Lung (tissue), 12 donors: Measurements from ENCODE around the gene CPNE9. TPM values are rescaled to one million over a fixed set of nuclear protein-coding genes. Genes with fewer than 3 reads are reported as not detected.

Experiments used
- ATAC-seq: fragments of 200-7000 bp; cut with Tn5 transposase; one replicate; pipeline ENCODE4 v1.9.1; 2020; ENCODE audit warnings: moderate number of reproducible peaks; ENCODE audit not compliant: insufficient read depth, low FRiP score
- DNase-seq, 3 donors: peaks; one replicate each; pipeline ENCODE4 v3.0.0-alpha.2; 2013 to 2017
- H3K27ac ChIP-seq, 2 donors: one replicate each; pipeline ENCODE4 v1.5.1; 2013; ENCODE audit warnings: mild to moderate bottlenecking in 2 of 2, moderate library complexity in 2 of 2, control low read depth in 1 of 2, inconsistent platforms in 1 of 2, low read depth in 1 of 2, low read length in 1 of 2
- H3K27me3 ChIP-seq, 3 donors: one replicate each; pipeline ENCODE4 v1.5.1; 2013; ENCODE audit warnings: low read length in 2 of 3; ENCODE audit not compliant: control insufficient read depth in 3 of 3, insufficient read depth in 3 of 3
- H3K36me3 ChIP-seq, 4 donors: one replicate each; pipeline ENCODE4 v1.5.1; 2013; ENCODE audit warnings: low read length in 4 of 4, mild to moderate bottlenecking in 1 of 4, moderate library complexity in 1 of 4; ENCODE audit not compliant: control insufficient read depth in 4 of 4, insufficient read depth in 4 of 4
- H3K4me1 ChIP-seq, 5 donors: one replicate each; pipeline ENCODE4 v1.5.1; 2013; ENCODE audit warnings: low read length in 5 of 5, mild to moderate bottlenecking in 2 of 5, moderate library complexity in 1 of 5; ENCODE audit not compliant: control insufficient read depth in 5 of 5, insufficient read depth in 5 of 5
- H3K4me3 ChIP-seq: one replicate; pipeline ENCODE4 v1.5.1; 2013; ENCODE audit warnings: mild to moderate bottlenecking, control low read depth, moderate library complexity
- H3K9ac ChIP-seq, 2 donors: one replicate each; pipeline ENCODE4 v1.5.1; 2013; ENCODE audit warnings: low read length in 2 of 2, control low read depth in 1 of 2; ENCODE audit not compliant: insufficient read depth in 1 of 2
- H3K9me3 ChIP-seq, 4 donors: one replicate each; pipeline ENCODE4 v1.5.1; 2013; ENCODE audit warnings: low read length in 3 of 4, mild to moderate bottlenecking in 1 of 4, moderate library complexity in 1 of 4; ENCODE audit not compliant: control insufficient read depth in 4 of 4, insufficient read depth in 3 of 4
- WGBS, 2 donors: extraction: QIAGEN DNeasy Blood & Tissue Kit; methylation state at CpG; one replicate each; pipeline ENCODE4 v1.1.7; 2013; 5-methylcytosine and 5-hydroxymethylcytosine counted together
- polyA plus RNA-seq, 2 donors: library from polyadenylated mRNA; stranded (reverse); fragments of 200-250 nt; gene quantifications; one replicate each; pipeline ENCODE4 v1.2.1, GENCODE V29; 2013
- total RNA-seq, 2 donors: library from RNA; depleted of rRNA in 1 of 2; stranded (reverse); fragments of >200 nt in 1 of 2; gene quantifications; one replicate each; pipeline ENCODE4 v1.2.1, GENCODE V29; 2014 to 2021
- TF ChIP-seq, protein P1 (sequence below): IDR thresholded peaks from 2 replicates; pipeline ENCODE4 v1.5.1; 2012; ENCODE audit warnings: mild to moderate bottlenecking; ENCODE audit errors: control extremely low read depth, extremely low read depth
- donor health status: control.
- donor health status: control.
- donor health status: Bipolar disorder and iron deficiency.
- donor health status: healthy.
- donor health status: DM: yes; HTN: yes; CAD: no.

The CPNE9 gene
- total and polyA plus RNA-seq, 4 donors, result 0.11 to 0.34 (median 0.16) TPM; not detected in 1

DNA sequence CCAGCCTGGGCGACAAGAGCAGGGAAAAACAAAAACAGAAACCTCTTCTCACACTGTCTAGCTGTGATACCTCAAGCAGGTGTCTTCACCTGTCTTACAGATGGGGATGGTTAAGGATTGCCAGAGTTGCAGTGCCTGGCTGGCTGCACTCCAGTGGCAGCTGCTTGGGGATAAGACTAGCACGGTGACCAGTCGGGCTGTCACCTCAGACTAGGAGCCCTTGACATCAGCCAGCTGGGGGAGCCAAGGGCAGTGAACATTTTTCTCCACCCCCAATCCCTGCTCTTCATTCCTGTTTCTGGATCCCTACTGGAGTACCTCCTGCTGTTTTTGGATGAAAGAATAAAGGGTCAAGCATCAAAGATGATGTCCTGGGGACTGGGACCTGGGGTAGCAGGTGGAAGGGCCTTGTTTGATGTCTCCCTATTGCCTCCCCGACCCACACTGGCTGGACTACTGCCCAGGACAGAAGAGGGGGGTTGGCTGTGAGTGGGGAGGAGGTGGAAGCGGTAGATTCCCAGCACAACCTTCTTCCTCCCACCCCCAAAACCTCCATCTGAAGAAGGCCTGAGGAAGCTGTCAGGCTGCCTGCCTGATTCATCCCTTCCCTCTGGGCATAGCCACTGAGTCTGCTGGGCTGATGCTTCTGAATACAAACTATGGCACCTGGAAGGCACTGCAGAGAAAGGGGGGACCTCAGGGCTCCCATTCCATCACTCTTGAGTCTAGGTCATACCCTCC, 7.0 kb upstream of the CPNE9 start:
- peaks cover 12 to 73% (median 17%) of the 10 kb centered on the region in 4 donors for H3K36me3 ChIP-seq
- no peak for DNase-seq

DNA sequence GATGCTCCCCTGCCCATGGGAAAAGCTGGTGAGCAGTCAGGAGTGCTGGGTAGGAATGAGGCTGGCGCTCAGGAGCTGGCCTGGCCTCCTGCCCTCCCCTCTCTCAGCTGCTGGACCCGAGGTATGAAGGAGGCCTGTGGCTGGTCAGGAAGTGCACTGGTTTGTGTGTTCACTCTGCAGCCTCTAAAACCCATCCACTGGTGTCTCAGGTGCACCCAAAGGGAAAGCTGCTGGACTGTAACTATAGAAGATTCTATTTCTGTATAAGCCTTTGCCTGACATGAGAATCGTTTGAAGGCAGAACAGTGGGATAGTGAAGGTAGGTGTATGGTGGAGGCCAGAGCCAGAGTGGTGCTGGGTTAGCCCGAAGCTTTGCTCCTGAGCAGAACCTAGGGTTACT, 5.7 kb upstream of the CPNE9 start:
- ATAC-seq, result no peak
- H3K36me3 ChIP-seq, result peaks cover 11 to 75% (median 17%) of the 10 kb centered on the region in 4 donors
- 90 to 94% methylated on average over 4 of the region's 4 CpGs for WGBS, 2 donors

More for the DNA sequence above, 7.0 kb upstream of the CPNE9 start:
- WGBS, 2 donors, result 82 to 84% methylated on average over 5 of the region's 5 CpGs
- no peak for ATAC-seq
- Histone ChIP-seq H3K9ac (no peak overlapping the region), H3K27ac (no peak overlapping the region), H3K9me3 (peaks cover 0 to 2% (median 0%) of the 10 kb centered on the region in 4 donors), H3K4me3 (no peak overlapping the region), H3K27me3 (no peaks in the 10 kb centered on the region), H3K4me1 (no peaks in the 10 kb centered on the region)
- TF ChIP-seq, protein P1, sequence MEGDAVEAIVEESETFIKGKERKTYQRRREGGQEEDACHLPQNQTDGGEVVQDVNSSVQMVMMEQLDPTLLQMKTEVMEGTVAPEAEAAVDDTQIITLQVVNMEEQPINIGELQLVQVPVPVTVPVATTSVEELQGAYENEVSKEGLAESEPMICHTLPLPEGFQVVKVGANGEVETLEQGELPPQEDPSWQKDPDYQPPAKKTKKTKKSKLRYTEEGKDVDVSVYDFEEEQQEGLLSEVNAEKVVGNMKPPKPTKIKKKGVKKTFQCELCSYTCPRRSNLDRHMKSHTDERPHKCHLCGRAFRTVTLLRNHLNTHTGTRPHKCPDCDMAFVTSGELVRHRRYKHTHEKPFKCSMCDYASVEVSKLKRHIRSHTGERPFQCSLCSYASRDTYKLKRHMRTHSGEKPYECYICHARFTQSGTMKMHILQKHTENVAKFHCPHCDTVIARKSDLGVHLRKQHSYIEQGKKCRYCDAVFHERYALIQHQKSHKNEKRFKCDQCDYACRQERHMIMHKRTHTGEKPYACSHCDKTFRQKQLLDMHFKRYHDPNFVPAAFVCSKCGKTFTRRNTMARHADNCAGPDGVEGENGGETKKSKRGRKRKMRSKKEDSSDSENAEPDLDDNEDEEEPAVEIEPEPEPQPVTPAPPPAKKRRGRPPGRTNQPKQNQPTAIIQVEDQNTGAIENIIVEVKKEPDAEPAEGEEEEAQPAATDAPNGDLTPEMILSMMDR, result no peak

DNA sequence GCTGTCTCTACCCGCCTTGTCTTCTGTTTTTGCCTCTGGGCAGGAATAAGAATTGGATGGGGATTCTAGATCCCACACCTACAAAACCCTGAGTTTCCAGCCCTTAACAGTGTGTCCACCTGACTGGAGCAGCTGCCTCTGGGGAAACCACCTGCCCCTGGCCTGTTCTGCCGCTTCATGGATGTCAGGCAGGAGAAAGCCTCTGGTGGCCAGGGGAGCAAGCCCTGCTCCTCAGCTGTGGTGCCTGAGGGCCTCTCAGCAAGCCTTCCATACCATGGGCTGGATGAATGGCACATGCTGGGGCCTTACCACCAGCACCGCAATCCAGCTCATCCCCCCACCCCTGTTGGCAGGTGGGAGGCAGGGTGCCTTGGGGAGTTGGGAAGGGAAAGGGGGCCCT, 5.3 kb upstream of the CPNE9 start:
- H3K9me3 ChIP-seq, result peaks cover 0 to 2% (median 0%) of the 10 kb centered on the region in 4 donors
- DNase-seq (no peak), ATAC-seq (no peak)
- 94 to 96% methylated on average over 3 of the region's 3 CpGs for WGBS, 2 donors
- peaks cover 0 to 3% (median 0%) of the 10 kb centered on the region in 3 donors for H3K27me3 ChIP-seq
- peaks cover 0 to under 1% (median 0%) of the 10 kb centered on the region in 5 donors for H3K4me1 ChIP-seq
- H3K27ac ChIP-seq, result no peak overlapping the region
- TF ChIP-seq, protein P1, result no peak
- H3K4me3 ChIP-seq, result no peak overlapping the region
- no peak overlapping the region for H3K9ac ChIP-seq
- peaks cover 10 to 75% (median 17%) of the 10 kb centered on the region in 4 donors for H3K36me3 ChIP-seq

More for the DNA sequence above, 5.7 kb upstream of the CPNE9 start:
- Histone ChIP-seq H3K4me3 (no peak overlapping the region), H3K9me3 (peaks cover 0 to 2% (median 0%) of the 10 kb centered on the region in 4 donors), H3K27me3 (no peaks in the 10 kb centered on the region), H3K4me1 (no peaks in the 10 kb centered on the region), H3K27ac (no peak overlapping the region), H3K9ac (no peak overlapping the region)
- no peak for DNase-seq
- TF ChIP-seq, protein P1, result no peak
